Measurements from ENCODE around the gene LRP2BP. TPM values are rescaled to one million over a fixed set of nuclear protein-coding genes. Genes with fewer than 3 reads are reported as not detected.

The LRP2BP gene
- total RNA-seq, 1 experiment from 2014 or later = 0.85 TPM

DNA sequence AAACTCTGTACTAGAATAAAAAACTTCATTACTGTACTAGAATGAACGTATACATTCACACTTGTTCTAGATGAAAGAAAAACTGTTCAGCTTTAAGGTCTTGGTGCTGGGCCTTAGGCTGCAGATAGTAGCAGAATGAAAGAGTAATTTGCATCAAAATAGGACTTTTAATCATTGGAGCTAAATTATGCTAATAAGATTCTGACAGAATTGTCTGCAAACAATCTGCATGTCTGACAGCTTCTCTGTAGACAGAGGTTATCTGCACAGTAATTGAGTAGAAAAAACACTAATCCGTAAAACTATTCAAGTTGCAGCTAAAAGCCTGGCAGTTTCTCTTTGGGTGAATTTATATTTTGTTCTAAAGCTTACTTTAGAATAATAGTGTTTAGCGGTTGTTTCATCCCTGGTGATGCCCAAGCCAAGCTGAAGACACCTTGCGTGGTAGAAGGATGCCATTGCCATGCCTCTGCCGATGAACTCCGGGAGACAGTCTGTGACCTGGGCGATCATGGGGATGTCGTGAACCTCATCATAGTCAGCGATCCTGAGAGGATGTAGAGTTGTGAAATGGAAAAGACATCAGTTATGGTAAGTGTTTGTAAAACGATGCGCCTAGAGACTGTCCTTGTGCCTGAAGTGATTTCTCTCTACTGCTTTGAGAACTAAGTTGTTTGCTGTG is 25.3 kb downstream of the LRP2BP start:
- Histone ChIP-seq H3K79me2 (ENCODE audit: low read depth) (no peaks in the 10 kb centered on the region), H3K36me3 (ENCODE audit: low read depth) (no peaks in the 10 kb centered on the region), H2AFZ (no peak overlapping the region), H4K20me1 (ENCODE audit: insufficient read depth) (no peaks in the 10 kb centered on the region), H3F3A (ENCODE audit: insufficient read depth, low read depth) (no peaks in the 10 kb centered on the region), H3K4me1 (replicated peaks; ENCODE audit: insufficient read depth) (no peaks in the 10 kb centered on the region), H3K9me3 (ENCODE audit: insufficient read depth, low read depth) (no peaks in the 10 kb centered on the region), H3K27me3 (ENCODE audit: insufficient read depth, low read depth) (no peaks in the 10 kb centered on the region), H3K4me3 (no peak overlapping the region), H3K9me2 (ENCODE audit: insufficient read depth) (no peaks in the 10 kb centered on the region), H3K4me2 (no peak overlapping the region), H3K27ac (no peak overlapping the region)
- no TSS peak for BruUV-seq (replicated peaks)
- DNase-seq = no peak
- ChIA-PET CTCF (no interaction called here), POLR2A (ENCODE audit: unreplicated experiment) (no interaction called here)
- intact Hi-C loops (cut with micrococcal nuclease; ENCODE audit: unreplicated experiment) = no loop called here
- TF ChIP-seq EZH2 (IDR thresholded peaks at IDR 0.05; ENCODE audit: low read depth) = no peak
- TF ChIP-seq, protein P1, sequence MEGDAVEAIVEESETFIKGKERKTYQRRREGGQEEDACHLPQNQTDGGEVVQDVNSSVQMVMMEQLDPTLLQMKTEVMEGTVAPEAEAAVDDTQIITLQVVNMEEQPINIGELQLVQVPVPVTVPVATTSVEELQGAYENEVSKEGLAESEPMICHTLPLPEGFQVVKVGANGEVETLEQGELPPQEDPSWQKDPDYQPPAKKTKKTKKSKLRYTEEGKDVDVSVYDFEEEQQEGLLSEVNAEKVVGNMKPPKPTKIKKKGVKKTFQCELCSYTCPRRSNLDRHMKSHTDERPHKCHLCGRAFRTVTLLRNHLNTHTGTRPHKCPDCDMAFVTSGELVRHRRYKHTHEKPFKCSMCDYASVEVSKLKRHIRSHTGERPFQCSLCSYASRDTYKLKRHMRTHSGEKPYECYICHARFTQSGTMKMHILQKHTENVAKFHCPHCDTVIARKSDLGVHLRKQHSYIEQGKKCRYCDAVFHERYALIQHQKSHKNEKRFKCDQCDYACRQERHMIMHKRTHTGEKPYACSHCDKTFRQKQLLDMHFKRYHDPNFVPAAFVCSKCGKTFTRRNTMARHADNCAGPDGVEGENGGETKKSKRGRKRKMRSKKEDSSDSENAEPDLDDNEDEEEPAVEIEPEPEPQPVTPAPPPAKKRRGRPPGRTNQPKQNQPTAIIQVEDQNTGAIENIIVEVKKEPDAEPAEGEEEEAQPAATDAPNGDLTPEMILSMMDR (conservative IDR thresholded peaks at IDR 0.05) = no peak

DNA sequence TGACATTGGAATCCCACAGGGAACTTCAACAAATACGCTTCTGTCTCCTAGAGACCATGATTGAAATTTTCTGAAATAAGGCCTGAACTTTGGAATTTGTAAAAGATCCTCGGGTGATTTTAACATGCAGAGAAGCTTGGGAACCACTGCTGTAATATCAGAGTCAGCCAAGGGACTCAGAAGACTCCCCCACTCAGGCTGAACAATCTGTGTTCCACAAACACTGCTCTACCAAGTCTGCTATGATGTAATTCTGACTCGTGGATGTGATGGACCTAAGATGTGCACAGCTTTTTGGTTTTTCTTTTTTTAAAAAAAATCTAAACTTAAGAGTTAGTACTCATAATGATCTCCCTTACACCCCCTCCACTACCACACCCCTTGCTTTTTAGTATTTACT is 26.0 kb downstream of the LRP2BP start:
- DNase-seq = no peak
- BruUV-seq (replicated peaks) = no TSS peak
- Histone ChIP-seq H4K20me1 (ENCODE audit: insufficient read depth) (no peaks in the 10 kb centered on the region), H3K27me3 (ENCODE audit: insufficient read depth, low read depth) (no peaks in the 10 kb centered on the region), H3K36me3 (ENCODE audit: low read depth) (no peaks in the 10 kb centered on the region), H3K9me2 (ENCODE audit: insufficient read depth) (no peaks in the 10 kb centered on the region), H3F3A (ENCODE audit: insufficient read depth, low read depth) (no peaks in the 10 kb centered on the region), H3K79me2 (ENCODE audit: low read depth) (no peaks in the 10 kb centered on the region), H3K4me2 (no peak overlapping the region), H3K9me3 (ENCODE audit: insufficient read depth, low read depth) (no peaks in the 10 kb centered on the region), H3K4me1 (replicated peaks; ENCODE audit: insufficient read depth) (no peaks in the 10 kb centered on the region), H3K4me3 (no peak overlapping the region), H3K27ac (no peak overlapping the region), H2AFZ (no peak overlapping the region)
- CTCF ChIA-PET = interaction anchor here (0.6 kb wide), 1 partner anchor 43 kb away, joined by 12 read pairs; no protein-coding TSS in a partner anchor
- POLR2A ChIA-PET (ENCODE audit: unreplicated experiment) = no interaction called here
- intact Hi-C loops (cut with micrococcal nuclease; ENCODE audit: unreplicated experiment) = no loop called here
- TF ChIP-seq, protein P1 (conservative IDR thresholded peaks at IDR 0.05) = no peak
- no peak for TF ChIP-seq EZH2 (IDR thresholded peaks at IDR 0.05; ENCODE audit: low read depth)

DNA sequence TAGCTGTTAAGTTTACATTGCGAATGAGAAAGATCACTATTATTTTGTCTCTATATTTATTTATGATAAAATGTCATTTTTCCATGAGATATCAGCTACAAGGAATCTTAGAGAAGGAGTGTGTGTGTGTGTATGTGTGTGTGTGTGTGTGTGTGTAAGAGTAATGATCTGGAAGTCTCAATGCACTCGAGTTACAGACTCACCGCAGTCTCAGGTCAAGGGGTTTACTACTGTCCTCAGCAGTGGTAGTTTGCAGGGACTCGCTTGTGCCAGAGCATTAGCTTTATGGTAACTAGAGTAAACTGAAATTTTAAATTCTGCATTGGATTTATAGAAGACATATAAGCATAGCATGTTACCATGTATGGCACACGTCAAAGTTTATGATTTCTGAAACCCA is 30.8 kb downstream of the LRP2BP start:
- no peaks in the 10 kb centered on the region for H3K9me3 ChIP-seq (ENCODE audit: insufficient read depth, low read depth)
- no peak overlapping the region for H3K4me2 ChIP-seq
- no peaks in the 10 kb centered on the region for H4K20me1 ChIP-seq (ENCODE audit: insufficient read depth)
- no peak overlapping the region for H3K27ac ChIP-seq
- no peaks in the 10 kb centered on the region for H3K36me3 ChIP-seq (ENCODE audit: low read depth)
- no peaks in the 10 kb centered on the region for H3F3A ChIP-seq (ENCODE audit: insufficient read depth, low read depth)
- H2AFZ ChIP-seq = no peak overlapping the region
- no peak for TF ChIP-seq EZH2 (IDR thresholded peaks at IDR 0.05; ENCODE audit: low read depth)
- TF ChIP-seq, protein P1 (conservative IDR thresholded peaks at IDR 0.05) = no peak
- H3K4me3 ChIP-seq = no peak overlapping the region
- H3K9me2 ChIP-seq (ENCODE audit: insufficient read depth) = no peaks in the 10 kb centered on the region
- no peaks in the 10 kb centered on the region for H3K27me3 ChIP-seq (ENCODE audit: insufficient read depth, low read depth)
- H3K4me1 ChIP-seq (replicated peaks; ENCODE audit: insufficient read depth) = 0 out of 2 replicates have a peak, but pooled peaks cover under 1% of the 10 kb centered on the region
- DNase-seq = no peak
- ChIA-PET CTCF (no interaction called here), POLR2A (ENCODE audit: unreplicated experiment) (interaction anchor here (0.6 kb wide), 1 partner anchor 773 kb away, joined by 5 read pairs; no protein-coding TSS in a partner anchor)
- H3K79me2 ChIP-seq (ENCODE audit: low read depth) = no peaks in the 10 kb centered on the region
- intact Hi-C loops (cut with micrococcal nuclease; ENCODE audit: unreplicated experiment) = no loop called here
- no TSS peak for BruUV-seq (replicated peaks)

Data from PC-9 (cell line).